Measurements from ENCODE around the gene COX8A.

Gene COX8A

DNA sequence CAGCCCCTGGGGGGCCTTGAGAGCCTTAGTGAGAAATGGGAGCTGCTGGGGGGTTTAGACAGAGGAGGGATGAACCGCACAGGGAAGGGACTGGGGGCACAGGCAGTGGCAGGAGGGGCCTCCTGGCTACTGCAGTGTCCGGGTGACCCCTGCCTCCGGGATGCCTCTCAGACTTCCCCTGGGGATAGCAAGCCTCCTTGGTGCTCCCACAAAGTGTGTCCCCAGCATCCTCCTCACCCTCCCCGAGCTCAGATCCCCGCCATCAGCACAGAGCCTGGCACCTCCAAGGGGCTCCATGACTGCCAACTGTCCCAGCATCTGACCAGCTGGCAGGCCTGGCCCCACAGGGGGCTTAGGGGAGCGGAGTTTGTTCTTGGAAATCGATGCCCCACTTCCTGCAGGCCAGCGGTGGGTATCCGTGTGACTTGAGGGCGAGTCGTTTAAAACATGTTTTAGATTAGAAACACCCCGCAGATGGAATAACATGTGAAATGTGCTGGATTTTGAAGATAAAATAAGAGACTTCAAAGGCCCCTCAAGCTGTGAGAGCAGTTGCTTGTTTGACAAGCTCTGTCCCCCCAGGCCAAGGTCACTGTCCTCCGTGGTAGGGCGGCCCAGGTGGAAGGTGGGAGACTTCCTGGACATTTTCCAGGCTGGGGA is 47.8 kb downstream of the COX8A start:
- no peak for DNase-seq

DNA sequence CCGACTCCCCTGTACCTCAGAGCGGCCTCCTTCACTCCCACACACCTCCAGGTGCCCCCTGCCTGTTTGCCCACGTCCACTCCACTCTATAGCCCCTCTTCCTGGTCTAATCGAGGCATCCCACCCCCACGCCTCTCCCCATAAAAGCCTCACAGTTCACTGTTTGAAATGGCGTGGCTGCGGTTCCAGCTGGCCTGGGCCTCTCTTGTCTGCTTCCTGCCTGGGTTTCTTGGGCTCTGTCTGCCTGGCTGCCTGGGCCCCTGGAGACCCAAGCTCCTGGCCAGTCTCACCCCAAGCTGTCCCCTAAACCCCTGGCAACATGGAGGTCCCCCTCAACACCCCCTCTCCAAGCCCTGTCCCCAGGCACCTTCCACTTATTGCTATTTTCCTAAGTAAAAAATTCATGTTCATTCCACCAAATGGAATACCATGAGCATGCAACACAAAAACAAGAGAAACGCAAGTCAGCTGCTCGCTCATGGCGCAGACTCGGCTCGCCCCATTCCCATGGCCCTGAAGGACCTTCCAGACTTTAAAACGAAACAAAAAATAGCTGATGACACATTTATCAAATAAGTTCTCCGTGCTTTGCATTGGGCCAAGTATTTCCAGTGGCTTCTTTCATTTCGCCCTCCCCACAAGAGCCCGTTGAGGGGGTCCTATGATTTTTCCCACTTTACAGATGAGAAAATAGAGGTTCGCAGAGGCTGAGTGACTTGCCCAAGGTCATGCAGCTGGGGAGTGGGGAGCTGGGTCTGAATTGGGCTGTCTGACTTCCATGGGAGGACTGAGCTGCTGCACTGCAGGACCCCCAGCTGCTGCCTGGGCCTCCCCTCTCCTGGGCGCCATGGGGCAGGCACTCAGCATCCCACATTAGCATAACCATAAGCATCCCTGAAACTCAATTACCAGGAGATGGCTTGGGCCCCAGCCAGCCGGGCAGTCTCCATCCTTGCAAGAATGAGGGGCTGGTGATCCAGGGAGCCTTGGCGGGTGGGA is 49.6 kb downstream of the COX8A start:
- no peak for DNase-seq

DNA sequence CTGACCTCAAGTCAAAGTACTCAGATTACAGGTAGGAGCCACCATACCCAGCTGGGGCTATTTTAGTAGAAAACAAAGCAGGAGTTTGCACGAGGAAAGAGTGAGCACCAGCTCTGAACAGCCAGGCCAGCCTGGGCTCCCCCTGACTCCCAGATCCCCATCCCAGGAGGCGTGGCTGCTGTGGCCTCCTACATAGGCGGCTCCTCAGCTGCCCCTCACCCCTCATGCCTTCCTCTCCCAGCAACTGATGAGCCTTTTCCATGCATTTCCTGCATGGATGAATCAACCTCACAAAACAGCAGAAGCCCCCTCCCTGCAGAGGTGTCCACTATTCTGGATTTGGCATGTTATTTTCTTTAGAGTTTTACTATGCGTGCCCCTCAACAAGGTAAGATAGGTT is 50.8 kb downstream of the COX8A start:
- no peak for DNase-seq
